Peyer's patch (tissue), 4 donors: Measurements from ENCODE around the gene PLXNA1. TPM values are rescaled to one million over a fixed set of nuclear protein-coding genes. Genes with fewer than 3 reads are reported as not detected.

Experiments
- DNase-seq, 3 donors: peaks; one replicate each; pipeline ENCODE4 v3.0.0-alpha.2; 2017 to 2019
- H3K27ac ChIP-seq, 4 donors: fragments of 200-600 bp; sonication (generic); one replicate each; pipeline ENCODE4 v1.5.1; 2016 to 2019
- H3K27me3 ChIP-seq, 2 donors: fragments of 200-600 bp; sonication (generic); one replicate each; pipeline ENCODE4 v1.5.1; 2019
- H3K36me3 ChIP-seq, 3 donors: fragments of 200-600 bp; sonication (generic); one replicate each; pipeline ENCODE4 v1.5.1; 2016 to 2019
- H3K4me1 ChIP-seq, 4 donors: fragments of 200-600 bp; sonication (generic); one replicate each; pipeline ENCODE4 v1.5.1; 2016 to 2019
- H3K4me3 ChIP-seq, 4 donors: fragments of 200-600 bp; sonication (generic); 1 replicate in 3 of 4; 2 replicates in 1 of 4; pipeline ENCODE4 v1.5.1; 2016 to 2019; ENCODE audit warnings: mild to moderate bottlenecking in 1 of 4
- H3K9me3 ChIP-seq, 4 donors: fragments of 200-600 bp; sonication (generic); one replicate each; pipeline ENCODE4 v1.5.1; 2016 to 2019; ENCODE audit warnings: mild to moderate bottlenecking in 1 of 4
- POLR2A ChIP-seq, 2 donors: fragments of 450-650 bp; IDR thresholded peaks; one replicate each; pipeline ENCODE4 v1.5.1; 2017; ENCODE audit warnings: antibody characterized with exemption in 2 of 2, mild to moderate bottlenecking in 2 of 2, moderate library complexity in 2 of 2
- total RNA-seq, 4 donors: library from RNA; depleted of rRNA; stranded (reverse); fragments of >200 nt; gene quantifications; one replicate each; pipeline ENCODE4 v1.1.0, GENCODE V29; 2016
- TF ChIP-seq, protein P1 (sequence below), 6 experiments: fragments of 450-650 bp in 4 of 6; fragments of 200-600 bp in 2 of 6; sonication (generic) in 1 of 6; IDR thresholded peaks; one replicate each; pipeline ENCODE4 v1.5.1; 2017 to 2019; ENCODE audit warnings: antibody characterized with exemption in 6 of 6, mild to moderate bottlenecking in 3 of 6, moderate library complexity in 1 of 6

The PLXNA1 gene
- total RNA-seq, 4 donors from 2014 or later: 30.1 to 54.5 (median 44.6) TPM

- H3K36me3 ChIP-seq: no peaks in the 10 kb centered on the region
- no peak overlapping the region for H3K4me3 ChIP-seq
- no peak for DNase-seq
- peaks cover 0 to 9% (median 3%) of the 10 kb centered on the region in 4 donors for H3K4me1 ChIP-seq
- TF ChIP-seq, protein P1, sequence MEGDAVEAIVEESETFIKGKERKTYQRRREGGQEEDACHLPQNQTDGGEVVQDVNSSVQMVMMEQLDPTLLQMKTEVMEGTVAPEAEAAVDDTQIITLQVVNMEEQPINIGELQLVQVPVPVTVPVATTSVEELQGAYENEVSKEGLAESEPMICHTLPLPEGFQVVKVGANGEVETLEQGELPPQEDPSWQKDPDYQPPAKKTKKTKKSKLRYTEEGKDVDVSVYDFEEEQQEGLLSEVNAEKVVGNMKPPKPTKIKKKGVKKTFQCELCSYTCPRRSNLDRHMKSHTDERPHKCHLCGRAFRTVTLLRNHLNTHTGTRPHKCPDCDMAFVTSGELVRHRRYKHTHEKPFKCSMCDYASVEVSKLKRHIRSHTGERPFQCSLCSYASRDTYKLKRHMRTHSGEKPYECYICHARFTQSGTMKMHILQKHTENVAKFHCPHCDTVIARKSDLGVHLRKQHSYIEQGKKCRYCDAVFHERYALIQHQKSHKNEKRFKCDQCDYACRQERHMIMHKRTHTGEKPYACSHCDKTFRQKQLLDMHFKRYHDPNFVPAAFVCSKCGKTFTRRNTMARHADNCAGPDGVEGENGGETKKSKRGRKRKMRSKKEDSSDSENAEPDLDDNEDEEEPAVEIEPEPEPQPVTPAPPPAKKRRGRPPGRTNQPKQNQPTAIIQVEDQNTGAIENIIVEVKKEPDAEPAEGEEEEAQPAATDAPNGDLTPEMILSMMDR (IDR thresholded peaks at IDR 0.05): no peak
- TF ChIP-seq POLR2A (IDR thresholded peaks at IDR 0.05): no peak
- peaks cover 0 to 9% (median 0%) of the 10 kb centered on the region in 4 donors for H3K9me3 ChIP-seq
- H3K27ac ChIP-seq: no peak overlapping the region
- H3K27me3 ChIP-seq: no peaks in the 10 kb centered on the region
Observed at GRCh38 chr3:126977821-126978220, 5.1 kb upstream of the PLXNA1 start.

DNA sequence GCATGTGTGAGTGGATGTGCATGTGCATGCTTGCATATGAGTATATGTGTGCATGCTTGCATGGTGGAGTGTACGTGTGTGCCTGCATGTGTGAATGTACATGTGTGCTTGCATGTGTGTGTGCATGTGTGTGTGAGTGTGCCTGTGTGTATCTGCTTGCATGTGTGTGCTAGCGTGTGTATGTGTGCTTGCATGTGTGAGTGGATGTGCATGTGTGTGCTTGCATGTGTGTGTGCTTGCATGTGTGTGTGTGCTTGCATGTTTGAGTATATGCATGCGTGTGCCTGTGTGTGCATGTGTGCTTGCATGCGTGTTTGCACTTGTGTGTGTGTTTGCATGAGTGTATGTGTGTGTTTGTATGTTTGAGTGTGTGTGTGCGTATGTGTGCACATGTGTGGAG lies 4.6 kb upstream of the PLXNA1 start:
- Histone ChIP-seq H3K4me3 (no peak overlapping the region), H3K27ac (no peak overlapping the region), H3K36me3 (no peaks in the 10 kb centered on the region), H3K4me1 (peaks cover 0 to 9% (median 3%) of the 10 kb centered on the region in 4 donors), H3K9me3 (peaks cover 0 to 9% (median 0%) of the 10 kb centered on the region in 4 donors), H3K27me3 (no peaks in the 10 kb centered on the region)
- no peak for DNase-seq
- TF ChIP-seq POLR2A (IDR thresholded peaks at IDR 0.05): no peak
- TF ChIP-seq, protein P1 (IDR thresholded peaks at IDR 0.05): no peak

GRCh38 chr3:126979046-126979628 lies 3.8 kb upstream of the PLXNA1 start:
- no peak overlapping the region for H3K4me3 ChIP-seq
- no peaks in the 10 kb centered on the region for H3K36me3 ChIP-seq
- no peaks in the 10 kb centered on the region for H3K27me3 ChIP-seq
- H3K9me3 ChIP-seq: peaks cover 0 to 9% (median 0%) of the 10 kb centered on the region in 4 donors
- no peak overlapping the region for H3K27ac ChIP-seq
- no peak for TF ChIP-seq POLR2A (IDR thresholded peaks at IDR 0.05)
- TF ChIP-seq, protein P1 (IDR thresholded peaks at IDR 0.05): no peak
- H3K4me1 ChIP-seq: peaks cover 0 to 12% (median 6%) of the 10 kb centered on the region in 4 donors
- DNase-seq: no peak

DNA sequence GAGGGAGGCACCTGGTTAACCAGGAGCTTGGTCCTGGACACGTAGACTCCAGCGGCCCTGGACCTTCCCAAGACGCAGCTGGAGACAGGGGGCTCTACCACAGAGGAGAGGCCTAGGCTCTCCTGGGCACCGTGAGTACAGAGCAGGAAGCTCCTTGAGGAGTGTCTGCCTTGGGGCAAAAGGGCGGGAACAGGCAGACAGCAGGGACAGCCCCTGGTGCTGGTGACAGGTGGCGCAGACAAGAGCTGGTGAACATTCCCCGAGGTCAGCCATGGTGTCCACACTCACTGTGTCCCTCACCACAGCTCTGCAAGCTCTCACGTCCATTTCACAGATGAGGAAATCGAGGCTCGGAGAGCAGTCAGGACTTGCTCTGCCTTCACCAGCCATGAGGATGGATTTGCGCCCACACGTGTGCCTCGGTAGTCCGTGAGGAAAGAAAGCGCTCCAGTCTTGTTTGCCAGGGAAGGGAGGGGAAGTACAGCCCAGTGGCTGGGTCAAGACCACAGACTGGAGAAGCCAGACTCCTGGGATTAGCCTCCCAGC lies 2.6 kb upstream of the PLXNA1 start:
- Histone ChIP-seq H3K27me3 (no peaks in the 10 kb centered on the region), H3K4me1 (peaks cover 0 to 24% (median 8%) of the 10 kb centered on the region in 4 donors), H3K9me3 (no peaks in the 10 kb centered on the region), H3K4me3 (no peak overlapping the region), H3K27ac (no peak overlapping the region), H3K36me3 (no peaks in the 10 kb centered on the region)
- TF ChIP-seq, protein P1 (IDR thresholded peaks at IDR 0.05): no peak
- TF ChIP-seq POLR2A (IDR thresholded peaks at IDR 0.05): no peak
- no peak for DNase-seq

DNA sequence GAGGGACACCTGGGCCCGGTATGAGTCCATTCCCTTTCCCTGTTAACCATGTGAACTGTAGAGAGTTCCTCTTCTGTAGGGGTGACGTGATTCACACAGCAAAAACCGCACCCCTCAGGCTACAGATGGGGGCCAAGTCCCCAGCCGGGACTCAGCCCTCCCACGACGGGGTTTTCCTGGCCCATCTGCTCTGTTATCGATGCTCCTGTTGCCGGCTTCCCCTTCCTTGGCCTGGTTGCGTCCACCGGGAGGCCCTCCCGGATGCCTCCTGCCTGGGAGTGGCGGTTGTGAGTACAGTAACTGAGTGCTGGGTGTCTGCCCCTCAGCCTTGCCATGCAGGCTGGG lies 817 bp upstream of the PLXNA1 start:
- no peaks in the 10 kb centered on the region for H3K9me3 ChIP-seq
- peak in 2 of 3 donors; percentile 52 to 69 for DNase-seq
- H3K27me3 ChIP-seq: no peaks in the 10 kb centered on the region
- peak overlapping the region; percentile 87 to 91 (median 88) for H3K27ac ChIP-seq
- peak overlapping the region; percentile 53 to 60 (median 56) for H3K4me3 ChIP-seq
- H3K4me1 ChIP-seq: peaks cover 0 to 35% (median 8%) of the 10 kb centered on the region in 4 donors
- no peaks in the 10 kb centered on the region for H3K36me3 ChIP-seq
- TF ChIP-seq, protein P1 (IDR thresholded peaks at IDR 0.05): no peak
